Measurements from ENCODE around the gene HPGD.

Gene HPGD

DNA sequence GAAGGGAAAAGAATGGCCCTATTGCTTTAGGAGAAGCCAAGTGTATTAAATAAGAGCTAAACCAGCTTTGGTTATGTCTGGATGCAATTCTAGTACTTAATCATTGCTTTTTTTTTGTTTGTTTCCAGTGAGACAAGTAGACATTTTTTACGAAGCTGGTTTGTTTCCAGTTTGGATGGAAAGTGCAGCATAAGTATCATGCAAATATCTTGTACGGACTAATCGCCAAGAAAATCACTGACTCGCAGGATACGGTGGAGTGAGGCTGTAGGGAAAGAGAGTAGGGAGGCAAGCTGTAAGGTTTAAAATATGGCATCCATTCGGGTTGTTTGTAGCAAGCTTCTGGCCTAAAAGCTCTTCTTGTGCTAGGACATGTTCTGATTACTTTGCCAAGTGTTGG, 64.8 kb downstream of the HPGD start:
- no peaks in the 10 kb centered on the region for H3K27me3 ChIP-seq (ENCODE audit: insufficient read depth, low read length, poor library complexity)
- no peak overlapping the region for H3K4me2 ChIP-seq (ENCODE audit: insufficient read depth, low read length)
- no peaks in the 10 kb centered on the region for H3K9me3 ChIP-seq (ENCODE audit: insufficient read depth, low read length, severe bottlenecking)
- TF ChIP-seq EZH2 (IDR thresholded peaks at IDR 0.05; ENCODE audit: borderline replicate concordance, low read depth, low read length, severe bottlenecking) (no peak), CTCF (IDR thresholded peaks at IDR 0.05; ENCODE audit: borderline replicate concordance, extremely low read depth, low read length, poor library complexity, severe bottlenecking) (no peak)
- H3K36me3 ChIP-seq (ENCODE audit: insufficient read depth, low read length) = no peaks in the 10 kb centered on the region
- H3K27ac ChIP-seq (ENCODE audit: low read length) = no peak overlapping the region
- H3K79me2 ChIP-seq (ENCODE audit: insufficient read depth, low read length) = no peaks in the 10 kb centered on the region
- ATAC-seq (ENCODE audit: insufficient read depth, low read depth) = no peak
- H3K4me3 ChIP-seq (ENCODE audit: low read depth in 1 of 2, low read length in 2 of 2) = no peak overlapping the region
- no peak overlapping the region for H2AFZ ChIP-seq (ENCODE audit: low read depth, low read length)
- H3K4me1 ChIP-seq (ENCODE audit: insufficient read depth, low read length) = no peaks in the 10 kb centered on the region
- no peaks in the 10 kb centered on the region for H4K20me1 ChIP-seq (ENCODE audit: insufficient read depth, low read length)
- DNase-seq = no peak
- no peak overlapping the region for H3K9ac ChIP-seq (ENCODE audit: low read depth, low read length)

- no peak overlapping the region for H3K27ac ChIP-seq (ENCODE audit: low read length)
- no peak overlapping the region for H3K4me3 ChIP-seq (ENCODE audit: low read depth in 1 of 2, low read length in 2 of 2)
- no peak overlapping the region for H3K4me2 ChIP-seq (ENCODE audit: insufficient read depth, low read length)
- TF ChIP-seq EZH2 (IDR thresholded peaks at IDR 0.05; ENCODE audit: borderline replicate concordance, low read depth, low read length, severe bottlenecking) (no peak), CTCF (IDR thresholded peaks at IDR 0.05; ENCODE audit: borderline replicate concordance, extremely low read depth, low read length, poor library complexity, severe bottlenecking) (no peak)
- DNase-seq (no peak), ATAC-seq (ENCODE audit: insufficient read depth, low read depth) (no peak)
- H3K9ac ChIP-seq (ENCODE audit: low read depth, low read length) = no peak overlapping the region
- H3K4me1 ChIP-seq (ENCODE audit: insufficient read depth, low read length) = no peaks in the 10 kb centered on the region
- no peaks in the 10 kb centered on the region for H3K27me3 ChIP-seq (ENCODE audit: insufficient read depth, low read length, poor library complexity)
- H2AFZ ChIP-seq (ENCODE audit: low read depth, low read length) = no peak overlapping the region
- no peaks in the 10 kb centered on the region for H4K20me1 ChIP-seq (ENCODE audit: insufficient read depth, low read length)
- H3K79me2 ChIP-seq (ENCODE audit: insufficient read depth, low read length) = no peaks in the 10 kb centered on the region
- no peaks in the 10 kb centered on the region for H3K9me3 ChIP-seq (ENCODE audit: insufficient read depth, low read length, severe bottlenecking)
- no peaks in the 10 kb centered on the region for H3K36me3 ChIP-seq (ENCODE audit: insufficient read depth, low read length)
Measured at GRCh38 chr4:174454815-174455473, 67.3 kb downstream of the HPGD start.

DNA sequence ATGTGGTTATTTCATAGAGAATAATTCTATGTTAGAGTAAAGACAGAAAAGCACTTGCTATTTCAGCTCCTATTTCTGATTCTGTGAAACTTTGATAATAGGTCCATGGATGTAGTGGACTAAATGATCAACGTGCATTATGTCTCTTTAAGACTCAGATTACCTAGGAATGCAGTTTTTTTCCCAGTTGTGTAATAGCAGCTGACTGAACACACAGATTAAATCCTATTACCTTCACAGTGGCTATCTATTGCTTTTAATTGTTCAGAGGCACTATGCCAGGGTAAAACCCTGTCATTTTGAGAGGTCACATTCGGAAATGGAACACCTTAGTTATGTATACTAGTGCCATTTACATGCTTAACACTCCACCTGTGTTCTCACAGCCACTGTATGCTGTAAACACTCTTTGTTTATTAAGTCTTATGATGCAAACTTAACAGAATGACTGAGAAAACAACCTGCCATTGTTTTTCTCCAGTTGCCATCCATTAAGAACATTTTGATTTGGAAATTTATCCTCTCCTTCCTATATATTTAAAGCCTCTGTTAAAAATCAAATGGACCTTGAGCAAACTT, 70.5 kb downstream of the HPGD start:
- no peaks in the 10 kb centered on the region for H4K20me1 ChIP-seq (ENCODE audit: insufficient read depth, low read length)
- no peak overlapping the region for H2AFZ ChIP-seq (ENCODE audit: low read depth, low read length)
- no peak for ATAC-seq (ENCODE audit: insufficient read depth, low read depth)
- H3K79me2 ChIP-seq (ENCODE audit: insufficient read depth, low read length) = no peaks in the 10 kb centered on the region
- no peak for DNase-seq
- H3K27ac ChIP-seq (ENCODE audit: low read length) = no peak overlapping the region
- no peak overlapping the region for H3K9ac ChIP-seq (ENCODE audit: low read depth, low read length)
- no peaks in the 10 kb centered on the region for H3K9me3 ChIP-seq (ENCODE audit: insufficient read depth, low read length, severe bottlenecking)
- H3K4me3 ChIP-seq (ENCODE audit: low read depth in 1 of 2, low read length in 2 of 2) = no peak overlapping the region
- H3K4me1 ChIP-seq (ENCODE audit: insufficient read depth, low read length) = no peaks in the 10 kb centered on the region
- H3K27me3 ChIP-seq (ENCODE audit: insufficient read depth, low read length, poor library complexity) = no peaks in the 10 kb centered on the region
- H3K4me2 ChIP-seq (ENCODE audit: insufficient read depth, low read length) = no peak overlapping the region
- TF ChIP-seq EZH2 (IDR thresholded peaks at IDR 0.05; ENCODE audit: borderline replicate concordance, low read depth, low read length, severe bottlenecking) = no peak
- no peak for TF ChIP-seq CTCF (IDR thresholded peaks at IDR 0.05; ENCODE audit: borderline replicate concordance, extremely low read depth, low read length, poor library complexity, severe bottlenecking)
- H3K36me3 ChIP-seq (ENCODE audit: insufficient read depth, low read length) = no peaks in the 10 kb centered on the region
